ENCODE data around the gene CHMP4A.
A peak's percentile ranks its signal among the peaks of the same experiment; 100 is the strongest.

The CHMP4A gene

GRCh38 chr14:24179961-24180796, 33.1 kb downstream of the CHMP4A start:
- peak in 17 of 51 donors; percentile 3 to 68 (median 24) for DNase-seq

- no peak for DNase-seq
Observed at GRCh38 chr14:24179294-24179960, 33.9 kb downstream of the CHMP4A start.

DNA sequence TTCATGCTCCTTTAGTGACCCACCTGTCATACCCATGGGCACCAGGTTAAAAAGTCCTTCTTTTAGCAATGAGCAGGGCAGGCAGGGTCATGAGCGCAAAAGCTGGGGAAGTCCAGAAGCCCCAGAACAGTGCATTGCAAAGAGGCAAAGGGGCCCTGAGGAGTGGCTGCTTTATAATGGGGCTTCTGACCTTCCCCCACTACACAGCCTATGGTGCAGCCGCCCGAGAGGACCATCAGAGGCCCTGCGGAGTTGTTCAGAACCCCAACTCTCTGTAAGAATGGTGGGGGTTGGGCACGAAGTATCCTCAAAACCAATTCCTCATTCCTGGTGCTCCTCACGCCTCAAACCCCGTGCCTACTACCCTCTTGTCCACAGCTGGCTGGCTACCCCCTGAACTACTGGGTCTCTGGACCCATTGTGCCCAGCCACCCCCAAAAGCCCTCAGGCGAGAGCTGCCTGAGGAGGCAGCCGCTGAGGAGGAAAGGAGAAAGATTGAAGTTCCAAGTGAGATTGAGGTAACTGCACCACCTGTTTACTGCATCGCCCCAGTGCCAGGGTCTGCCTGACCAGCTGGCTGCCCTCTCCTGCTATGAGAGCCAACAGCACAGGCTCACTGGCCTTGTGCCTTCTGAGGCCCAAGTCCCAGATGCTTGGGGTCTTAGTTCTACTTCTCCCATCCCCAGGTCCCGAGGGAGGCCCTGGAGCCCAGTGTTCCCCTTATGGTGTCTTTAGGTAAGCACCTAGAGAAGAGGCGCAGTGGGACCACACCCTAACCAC, 34.7 kb downstream of the CHMP4A start:
- no peak for DNase-seq

- no peak for DNase-seq
Observed at GRCh38 chr14:24177891-24178290, 35.4 kb downstream of the CHMP4A start.

- no peak for DNase-seq
Observed at GRCh38 chr14:24177041-24177825, 36.1 kb downstream of the CHMP4A start.

- no peak for DNase-seq
Observed at GRCh38 chr14:24176599-24176998, 36.7 kb downstream of the CHMP4A start.

- peak in 4 of 51 donors; percentile 16 to 41 (median 32) for DNase-seq
Observed at GRCh38 chr14:24172871-24173281, 40.4 kb downstream of the CHMP4A start.

DNA sequence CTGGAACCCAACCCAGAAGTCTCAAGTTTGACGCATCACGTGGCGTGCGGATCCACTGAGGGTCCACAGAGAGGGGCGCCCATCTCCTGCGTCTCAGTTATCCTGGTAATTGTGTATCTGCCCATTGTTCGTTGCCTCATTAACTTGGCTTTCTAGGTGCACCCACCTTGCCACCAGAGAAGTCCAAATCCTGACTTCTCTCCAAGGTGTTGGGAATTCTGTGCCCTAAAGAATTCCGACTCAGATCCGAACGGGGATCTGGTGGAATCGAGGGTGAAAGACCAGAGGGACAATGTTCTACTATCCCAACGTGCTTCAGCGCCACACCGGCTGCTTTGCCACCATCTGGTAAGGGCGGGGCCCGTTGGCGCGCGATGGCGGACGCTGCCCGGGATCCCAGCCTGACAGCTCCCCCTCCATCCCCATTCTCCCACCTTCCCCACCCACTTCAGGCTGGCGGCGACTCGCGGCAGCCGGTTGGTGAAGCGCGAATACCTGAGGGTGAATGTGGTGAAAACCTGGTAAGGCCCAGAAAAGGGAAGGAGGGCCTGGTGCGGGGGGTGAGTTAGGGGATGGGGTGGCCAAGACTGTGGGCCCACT, 40.9 kb downstream of the CHMP4A start:
- peak in 7 of 51 donors; percentile 12 to 51 (median 31) for DNase-seq

- DNase-seq, result peak; percentile 43 to 98 (median 90)
Observed at GRCh38 chr14:24171422-24172260, 41.6 kb downstream of the CHMP4A start, which contains the start of gene REC8. TSS of gene REC8 (plus strand) at chr14:24172080. CDS start at chr14:24172553, 473 bp downstream.

DNA sequence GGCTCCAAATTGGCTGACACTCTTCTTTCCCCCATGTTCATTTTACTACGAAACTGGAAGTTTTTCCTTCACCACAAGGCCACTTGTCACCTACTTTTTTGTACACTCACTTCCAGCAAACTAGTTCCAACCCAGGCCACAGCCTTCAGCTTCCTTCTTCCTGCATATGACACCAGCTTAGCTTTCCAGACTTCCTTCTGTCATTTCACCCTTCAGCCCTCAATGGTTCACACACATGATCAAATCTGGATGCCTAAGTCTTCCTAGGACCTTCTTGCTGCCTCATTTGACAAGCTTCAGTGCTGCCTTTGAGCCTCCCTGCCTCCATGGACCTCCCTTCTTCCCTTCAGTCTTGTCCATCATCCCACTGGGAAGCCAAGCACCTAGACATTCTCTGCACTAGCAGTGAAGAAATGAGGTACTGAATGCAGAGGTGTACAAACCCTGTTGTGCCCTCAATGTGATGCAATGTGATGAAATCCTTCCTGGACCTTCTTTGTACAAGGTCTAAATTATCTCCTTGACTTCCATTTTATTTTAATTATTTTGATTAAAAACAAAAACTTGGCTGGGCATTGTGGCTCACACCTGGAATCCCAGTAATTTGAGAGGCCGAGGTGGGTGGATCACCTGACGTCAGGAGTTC, 45.7 kb downstream of the CHMP4A start:
- no peak for DNase-seq

- DNase-seq, result no peak
Observed at GRCh38 chr14:24165785-24166184, 47.5 kb downstream of the CHMP4A start.

DNA sequence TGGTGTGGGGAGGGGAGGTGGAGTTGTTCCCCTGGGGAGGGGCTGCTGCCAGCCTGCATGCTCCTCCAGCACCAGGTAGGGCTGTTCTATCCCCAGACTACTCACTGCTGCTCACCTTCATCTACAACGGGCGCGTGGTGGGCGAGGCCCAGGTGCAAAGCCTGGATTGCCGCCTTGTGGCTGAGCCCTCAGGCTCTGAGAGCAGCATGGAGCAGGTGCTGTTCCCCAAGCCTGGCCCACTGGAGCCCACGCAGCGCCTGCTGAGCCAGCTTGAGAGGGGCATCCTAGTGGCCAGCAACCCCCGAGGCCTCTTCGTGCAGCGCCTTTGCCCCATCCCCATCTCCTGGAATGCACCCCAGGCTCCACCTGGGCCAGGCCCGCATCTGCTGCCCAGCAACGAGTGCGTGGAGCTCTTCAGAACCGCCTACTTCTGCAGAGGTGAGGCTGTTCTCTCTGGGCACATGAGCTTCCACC, 48.7 kb downstream of the CHMP4A start:
- no peak for DNase-seq

- DNase-seq, result peak in 5 of 51 donors; percentile 8 to 24 (median 14)
Observed at GRCh38 chr14:24162093-24162492, 51.2 kb downstream of the CHMP4A start.

DNA sequence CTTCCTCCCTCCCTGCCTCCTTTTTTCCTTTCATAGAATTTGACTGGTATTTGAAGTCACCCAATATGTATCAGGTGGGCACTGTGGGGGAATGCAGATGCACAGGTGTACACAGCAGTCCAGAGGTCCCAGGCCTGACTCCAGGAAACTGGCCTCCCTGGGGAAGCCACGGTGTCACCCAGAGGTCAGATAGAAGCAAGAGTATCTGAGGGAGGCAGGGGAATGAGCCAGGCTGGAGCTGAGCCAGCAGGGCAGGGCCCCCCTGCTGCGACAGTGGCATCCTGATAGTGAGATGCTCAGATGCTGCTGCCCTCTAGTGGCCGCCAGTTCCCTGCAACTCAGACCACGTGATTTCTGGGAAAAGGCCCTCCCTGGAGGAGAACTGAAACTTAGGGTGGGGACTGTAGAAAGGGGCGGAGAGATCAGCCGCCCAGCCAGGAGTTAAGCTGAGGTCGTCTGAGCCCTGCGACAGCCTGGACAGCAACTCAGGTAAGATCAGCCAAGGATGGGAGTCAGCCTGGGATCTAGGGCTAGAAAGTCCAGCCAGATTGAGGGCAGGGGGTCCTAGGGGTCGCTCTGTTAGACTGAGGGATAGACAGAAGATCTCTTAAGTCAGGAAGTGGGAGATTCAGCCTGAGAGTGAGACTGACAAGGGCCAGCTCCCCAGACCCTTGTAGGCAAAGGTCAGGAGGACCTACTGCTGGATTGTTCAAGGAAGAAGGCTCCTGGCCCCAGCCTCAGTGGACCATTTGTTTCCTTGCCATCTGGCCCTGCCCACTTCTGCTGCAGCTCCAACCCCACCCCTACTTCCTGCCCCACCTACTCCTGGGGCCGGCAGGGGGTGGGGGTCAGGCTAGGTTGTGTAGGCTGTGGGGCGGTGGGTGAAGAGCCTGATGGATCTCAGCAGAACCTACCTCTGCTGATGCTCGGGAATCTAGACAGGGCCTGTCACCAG, 52.2 kb downstream of the CHMP4A start, which contains the start of gene IRF9:
Gene IRF9, plus strand, starts transcription at position 416 of the 955 bp plus-strand sequence. CDS start 880 bp downstream, outside the sequence.
- DNase-seq, result peak; percentile 68 to 99 (median 92)

DNA sequence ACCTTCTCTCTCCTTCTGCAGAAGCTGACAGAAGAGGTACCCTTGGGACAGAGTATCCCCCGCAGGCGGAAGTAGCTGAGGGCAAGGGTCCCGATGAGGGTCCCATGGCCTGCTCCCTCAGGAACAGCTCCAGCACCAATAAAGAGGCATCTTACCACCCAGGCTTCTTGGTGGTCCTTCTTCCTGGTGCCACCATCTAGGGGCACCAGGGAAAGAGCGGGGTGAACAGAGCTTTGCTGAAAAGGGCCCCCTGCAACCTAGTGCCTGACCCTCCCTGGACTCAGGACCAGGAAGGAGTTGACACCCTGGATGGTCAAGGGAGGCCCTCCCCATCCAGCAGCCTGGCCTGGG, 52.8 kb downstream of the CHMP4A start:
- no peak for DNase-seq

- DNase-seq, result no peak
Observed at GRCh38 chr14:24159777-24160498, 53.4 kb downstream of the CHMP4A start.

Measured in hypothalamus (tissue), 51 donors.